Measurements from ENCODE around the gene CORO6.

CORO6 gene

GRCh38 chr17:29640981-29641642 is 18.4 kb upstream of the CORO6 start:
- DNase-seq (ENCODE audit: insufficient read length, low spot score) (no peak), FAIRE-seq (no peak)
- TF ChIP-seq POLR2A (IDR thresholded peaks at IDR 0.05; ENCODE audit: low read depth, low read length) (no peak), TAF1 (IDR thresholded peaks at IDR 0.05; ENCODE audit: low read depth, low read length) (no peak), POLR2AphosphoS5 (IDR thresholded peaks at IDR 0.05; ENCODE audit: low read depth, low read length) (no peak), PAX5 (IDR thresholded peaks at IDR 0.05; ENCODE audit: insufficient read depth, low read length, severe bottlenecking) (no peak), POU2F2 (IDR thresholded peaks at IDR 0.05; ENCODE audit: low read depth, low read length) (no peak), SPI1 (IDR thresholded peaks at IDR 0.05; ENCODE audit: low read depth, low read length) (no peak)

DNA sequence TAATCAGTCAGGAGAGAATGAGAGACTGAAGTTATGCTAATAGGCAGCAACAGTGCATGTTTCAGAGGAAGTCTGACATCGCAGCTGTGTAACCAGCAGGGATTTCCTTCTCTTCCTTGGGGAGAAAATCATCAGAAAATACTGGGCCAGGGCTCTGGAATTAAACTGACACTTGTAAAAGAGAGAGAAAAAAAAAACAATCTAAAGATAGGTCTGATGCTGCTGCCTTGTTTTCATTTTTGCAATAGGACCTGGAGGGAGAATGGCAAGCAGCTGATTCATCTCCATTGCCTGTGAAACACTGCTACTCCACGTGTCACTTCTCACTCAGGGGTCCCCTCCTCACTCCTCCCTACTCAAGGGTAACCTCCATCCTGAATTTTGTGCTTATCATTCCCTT is 17.7 kb upstream of the CORO6 start:
- FAIRE-seq (no peak), DNase-seq (ENCODE audit: insufficient read length, low spot score) (no peak)
- TF ChIP-seq SPI1 (IDR thresholded peaks at IDR 0.05; ENCODE audit: low read depth, low read length) (no peak), POLR2A (IDR thresholded peaks at IDR 0.05; ENCODE audit: low read depth, low read length) (no peak)

DNA sequence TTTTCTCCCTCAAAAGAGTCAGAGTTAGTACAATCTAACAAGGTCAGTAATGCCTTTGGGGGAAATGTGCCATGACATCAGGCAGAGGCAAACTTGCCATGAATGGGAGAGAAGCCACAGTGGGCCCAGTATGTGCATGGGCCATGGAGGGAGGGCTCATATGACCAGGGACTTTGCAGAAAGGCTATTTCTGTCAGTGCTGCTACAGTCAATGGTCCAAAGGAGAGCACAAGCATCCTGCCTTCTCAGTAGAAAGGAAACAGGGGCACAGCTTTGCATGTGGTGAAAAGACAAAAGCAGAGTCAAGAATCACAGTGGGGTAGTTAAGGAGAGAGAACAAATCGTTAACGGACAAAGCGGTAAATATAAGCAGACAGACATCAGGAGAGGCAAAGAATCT is 11.2 kb upstream of the CORO6 start:
- TF ChIP-seq POLR2AphosphoS5 (IDR thresholded peaks at IDR 0.05; ENCODE audit: low read depth, low read length) (no peak), PAX5 (IDR thresholded peaks at IDR 0.05; ENCODE audit: insufficient read depth, low read length, severe bottlenecking) (no peak), POLR2A (IDR thresholded peaks at IDR 0.05; ENCODE audit: low read depth, low read length) (no peak), POU2F2 (IDR thresholded peaks at IDR 0.05; ENCODE audit: low read depth, low read length) (no peak), SPI1 (IDR thresholded peaks at IDR 0.05; ENCODE audit: low read depth, low read length) (no peak), TAF1 (IDR thresholded peaks at IDR 0.05; ENCODE audit: low read depth, low read length) (no peak)
- FAIRE-seq (no peak), DNase-seq (ENCODE audit: insufficient read length, low spot score) (no peak)

DNA sequence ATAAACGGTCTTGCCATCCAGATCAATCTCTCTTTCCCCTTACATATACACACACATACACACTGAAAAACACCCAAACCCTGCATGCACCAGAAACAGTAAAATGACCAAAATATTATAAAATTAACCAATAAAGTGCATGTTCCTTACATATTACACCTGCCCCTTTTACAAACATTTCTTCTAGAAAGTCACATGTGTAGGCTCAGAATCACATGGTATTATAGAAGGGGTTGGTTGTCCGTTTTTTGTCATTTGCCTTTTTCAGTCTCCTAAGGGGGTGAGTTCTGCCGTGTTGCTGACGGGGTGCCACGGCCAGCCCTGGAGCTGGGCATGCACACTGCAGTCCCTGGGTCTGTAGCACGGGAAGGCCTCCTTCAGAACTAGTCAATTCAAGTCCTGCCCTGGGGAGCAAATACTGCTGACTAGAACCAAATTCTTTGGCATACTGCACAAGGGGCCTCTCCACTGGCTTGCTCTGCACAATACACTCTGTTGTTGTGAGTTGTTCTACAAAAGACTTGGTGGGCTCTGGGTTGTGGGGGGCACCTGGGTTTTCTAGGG is 8.0 kb upstream of the CORO6 start:
- DNase-seq (ENCODE audit: insufficient read length, low spot score): no peak
- TF ChIP-seq POLR2AphosphoS5 (IDR thresholded peaks at IDR 0.05; ENCODE audit: low read depth, low read length): no peak
- TF ChIP-seq POLR2A (IDR thresholded peaks at IDR 0.05; ENCODE audit: low read depth, low read length): no peak
- no peak for TF ChIP-seq PAX5 (IDR thresholded peaks at IDR 0.05; ENCODE audit: insufficient read depth, low read length, severe bottlenecking)
- TF ChIP-seq SPI1 (IDR thresholded peaks at IDR 0.05; ENCODE audit: low read depth, low read length): no peak
- TF ChIP-seq POU2F2 (IDR thresholded peaks at IDR 0.05; ENCODE audit: low read depth, low read length): no peak
- FAIRE-seq: no peak

GRCh38 chr17:29629839-29630238 is 7.1 kb upstream of the CORO6 start:
- DNase-seq (ENCODE audit: insufficient read length, low spot score) (no peak), FAIRE-seq (no peak)
- TF ChIP-seq POU2F2 (IDR thresholded peaks at IDR 0.05; ENCODE audit: low read depth, low read length) (no peak), SPI1 (IDR thresholded peaks at IDR 0.05; ENCODE audit: low read depth, low read length) (no peak), PAX5 (IDR thresholded peaks at IDR 0.05; ENCODE audit: insufficient read depth, low read length, severe bottlenecking) (no peak), POLR2AphosphoS5 (IDR thresholded peaks at IDR 0.05; ENCODE audit: low read depth, low read length) (no peak), POLR2A (IDR thresholded peaks at IDR 0.05; ENCODE audit: low read depth, low read length) (no peak), TAF1 (IDR thresholded peaks at IDR 0.05; ENCODE audit: low read depth, low read length) (no peak)

GRCh38 chr17:29628644-29629043 is 5.9 kb upstream of the CORO6 start:
- no peak for DNase-seq (ENCODE audit: insufficient read length, low spot score)
- no peak for FAIRE-seq
- no peak for TF ChIP-seq PAX5 (IDR thresholded peaks at IDR 0.05; ENCODE audit: insufficient read depth, low read length, severe bottlenecking)
- no peak for TF ChIP-seq TAF1 (IDR thresholded peaks at IDR 0.05; ENCODE audit: low read depth, low read length)
- no peak for TF ChIP-seq POLR2AphosphoS5 (IDR thresholded peaks at IDR 0.05; ENCODE audit: low read depth, low read length)
- TF ChIP-seq POLR2A (IDR thresholded peaks at IDR 0.05; ENCODE audit: low read depth, low read length): no peak
- no peak for TF ChIP-seq SPI1 (IDR thresholded peaks at IDR 0.05; ENCODE audit: low read depth, low read length)
- no peak for TF ChIP-seq POU2F2 (IDR thresholded peaks at IDR 0.05; ENCODE audit: low read depth, low read length)

- DNase-seq (ENCODE audit: insufficient read length, low spot score): no peak
- no peak for TF ChIP-seq POLR2AphosphoS5 (IDR thresholded peaks at IDR 0.05; ENCODE audit: low read depth, low read length)
- TF ChIP-seq POU2F2 (IDR thresholded peaks at IDR 0.05; ENCODE audit: low read depth, low read length): no peak
- TF ChIP-seq SPI1 (IDR thresholded peaks at IDR 0.05; ENCODE audit: low read depth, low read length): no peak
- no peak for TF ChIP-seq TAF1 (IDR thresholded peaks at IDR 0.05; ENCODE audit: low read depth, low read length)
- no peak for TF ChIP-seq POLR2A (IDR thresholded peaks at IDR 0.05; ENCODE audit: low read depth, low read length)
- no peak for TF ChIP-seq PAX5 (IDR thresholded peaks at IDR 0.05; ENCODE audit: insufficient read depth, low read length, severe bottlenecking)
- FAIRE-seq: no peak
Measured at GRCh38 chr17:29627951-29628350, 5.2 kb upstream of the CORO6 start.

GRCh38 chr17:29625037-29625750 is 2.5 kb upstream of the CORO6 start:
- FAIRE-seq (no peak), DNase-seq (ENCODE audit: insufficient read length, low spot score) (no peak)
- TF ChIP-seq POU2F2 (IDR thresholded peaks at IDR 0.05; ENCODE audit: low read depth, low read length) (no peak), TAF1 (IDR thresholded peaks at IDR 0.05; ENCODE audit: low read depth, low read length) (no peak), POLR2A (IDR thresholded peaks at IDR 0.05; ENCODE audit: low read depth, low read length) (no peak), PAX5 (IDR thresholded peaks at IDR 0.05; ENCODE audit: insufficient read depth, low read length, severe bottlenecking) (no peak), POLR2AphosphoS5 (IDR thresholded peaks at IDR 0.05; ENCODE audit: low read depth, low read length) (peak; percentile 43; the same call in 1 of the 2 replicates), SPI1 (IDR thresholded peaks at IDR 0.05; ENCODE audit: low read depth, low read length) (no peak)

DNA sequence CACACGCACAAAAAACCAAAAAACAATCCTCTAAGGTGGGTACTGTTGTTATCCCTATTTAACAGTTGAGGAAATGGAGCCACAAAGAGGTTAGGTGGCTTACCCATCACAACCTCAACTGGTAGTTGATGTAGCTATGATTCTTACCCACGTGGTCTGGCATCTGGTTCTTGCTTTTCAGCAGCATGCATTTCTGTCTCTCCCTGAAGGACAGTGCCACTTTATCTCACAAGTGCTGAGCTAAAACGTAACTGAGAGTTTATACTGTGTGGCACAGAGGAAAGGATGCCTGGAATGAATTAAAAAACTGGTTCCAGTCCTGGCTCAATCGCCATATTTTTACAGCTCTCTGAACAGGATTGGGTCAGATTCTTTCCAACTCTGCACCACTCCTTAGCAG is 1.9 kb upstream of the CORO6 start:
- no peak for DNase-seq (ENCODE audit: insufficient read length, low spot score)
- peak; percentile 54 for FAIRE-seq
- TF ChIP-seq POLR2AphosphoS5 (IDR thresholded peaks at IDR 0.05; ENCODE audit: low read depth, low read length) (no peak), TAF1 (IDR thresholded peaks at IDR 0.05; ENCODE audit: low read depth, low read length) (no peak), POU2F2 (IDR thresholded peaks at IDR 0.05; ENCODE audit: low read depth, low read length) (no peak), SPI1 (IDR thresholded peaks at IDR 0.05; ENCODE audit: low read depth, low read length) (no peak), POLR2A (IDR thresholded peaks at IDR 0.05; ENCODE audit: low read depth, low read length) (no peak), PAX5 (IDR thresholded peaks at IDR 0.05; ENCODE audit: insufficient read depth, low read length, severe bottlenecking) (no peak)
